Jurkat, Clone E6-1 (cell line): ENCODE results near the gene DLX4.

ENCODE experiments used
- DNase-seq: peaks from one replicate; pipeline ENCODE4 v3.0.0-alpha.2; 2011; ENCODE audit warnings: low read depth, low spot score
- H3K4me3 ChIP-seq: 2 replicates; pipeline ENCODE4 v1.5.1; 2011; ENCODE audit warnings: mild to moderate bottlenecking, low read length, control low read depth, moderate library complexity

Gene DLX4

DNA sequence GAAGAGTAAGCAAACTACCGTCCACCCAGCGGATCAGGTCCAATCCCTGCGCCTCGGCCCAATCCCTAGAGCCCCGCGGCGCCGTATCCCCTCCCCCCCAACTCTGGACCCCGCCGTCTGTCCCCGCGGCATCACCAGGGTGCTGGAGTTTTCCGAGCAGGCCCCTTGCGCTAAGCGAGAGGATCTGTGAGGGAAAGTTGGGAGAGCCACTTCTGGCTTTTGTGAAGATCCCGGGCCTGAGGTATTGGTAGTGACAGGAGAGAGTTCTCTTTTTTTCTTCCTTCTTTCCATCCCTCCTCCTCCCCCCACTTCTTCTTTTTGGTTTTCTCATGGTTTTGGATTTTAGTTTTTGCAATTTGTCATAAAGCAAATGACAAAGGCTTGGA, 3.5 kb upstream of the DLX4 start:
- no peak overlapping the region for H3K4me3 ChIP-seq
- no peak for DNase-seq

- no peak overlapping the region for H3K4me3 ChIP-seq
- no peak for DNase-seq
Observed at GRCh38 chr17:49966767-49967166, 2.2 kb upstream of the DLX4 start.

DNA sequence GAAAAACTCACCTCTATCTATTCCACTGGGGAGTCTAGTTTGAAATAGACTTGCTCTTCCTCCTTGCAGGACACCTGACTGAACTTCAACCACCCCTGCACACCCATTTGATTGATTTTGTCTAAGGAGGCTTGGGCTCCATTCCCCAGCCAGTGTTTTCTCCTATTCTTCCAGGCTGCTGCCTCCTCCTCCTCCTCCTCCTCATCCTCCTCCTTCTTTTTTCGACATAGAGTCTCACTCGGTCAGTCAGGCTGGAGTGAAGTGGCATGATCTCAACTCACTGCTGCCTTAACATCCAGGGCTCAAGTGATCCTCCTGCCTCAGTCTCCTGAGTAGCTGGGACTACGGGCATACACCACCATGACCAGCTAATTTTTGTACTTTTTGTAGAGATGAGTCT, 1.8 kb upstream of the DLX4 start:
- H3K4me3 ChIP-seq: no peak overlapping the region

GRCh38 chr17:49967621-49968404, 1.2 kb upstream of the DLX4 start:
- no peak for DNase-seq

More for the DNA sequence above, 1.8 kb upstream of the DLX4 start:
- DNase-seq: no peak

DNA sequence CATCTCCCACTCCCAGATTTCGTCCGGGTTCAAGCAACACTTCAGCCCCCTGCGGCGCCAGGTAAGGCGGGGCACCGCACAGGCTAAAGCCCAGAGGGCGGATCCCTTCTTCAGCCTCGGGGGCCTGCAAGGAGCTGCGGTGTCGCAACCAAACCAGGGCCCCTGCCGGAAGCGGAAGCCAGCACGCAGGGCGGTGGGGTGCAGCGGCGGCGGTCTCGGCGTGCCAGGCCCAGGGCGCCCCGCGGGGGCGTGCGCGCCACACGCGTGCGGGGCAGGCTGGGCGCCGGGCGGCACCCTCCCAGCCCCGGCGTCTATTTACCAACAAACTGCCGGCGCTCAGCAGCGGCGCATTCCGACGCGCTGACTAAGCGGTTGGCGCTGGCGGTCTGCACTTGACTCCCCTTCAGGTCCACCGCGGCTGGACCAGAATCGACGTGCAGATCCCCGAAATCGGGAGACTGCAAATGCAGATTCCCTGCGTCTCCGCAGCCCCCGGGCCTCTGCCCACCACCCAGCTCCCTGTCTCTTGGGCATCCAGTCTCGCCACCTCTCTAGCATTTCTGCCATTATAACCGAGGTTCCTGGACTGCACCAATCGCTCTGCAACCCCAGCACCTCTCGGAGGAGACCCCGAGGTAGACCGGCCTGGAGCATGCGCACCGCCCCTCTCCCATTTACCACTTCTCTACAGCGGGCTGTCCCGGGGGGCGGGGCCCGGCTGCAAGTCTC, 421 bp upstream of the DLX4 start:
- DNase-seq: peak; percentile 72
- peak overlapping the region; percentile 82 for H3K4me3 ChIP-seq

More at GRCh38 chr17:49967621-49968404, 1.2 kb upstream of the DLX4 start:
- peak overlapping the region; percentile 82 for H3K4me3 ChIP-seq

DNA sequence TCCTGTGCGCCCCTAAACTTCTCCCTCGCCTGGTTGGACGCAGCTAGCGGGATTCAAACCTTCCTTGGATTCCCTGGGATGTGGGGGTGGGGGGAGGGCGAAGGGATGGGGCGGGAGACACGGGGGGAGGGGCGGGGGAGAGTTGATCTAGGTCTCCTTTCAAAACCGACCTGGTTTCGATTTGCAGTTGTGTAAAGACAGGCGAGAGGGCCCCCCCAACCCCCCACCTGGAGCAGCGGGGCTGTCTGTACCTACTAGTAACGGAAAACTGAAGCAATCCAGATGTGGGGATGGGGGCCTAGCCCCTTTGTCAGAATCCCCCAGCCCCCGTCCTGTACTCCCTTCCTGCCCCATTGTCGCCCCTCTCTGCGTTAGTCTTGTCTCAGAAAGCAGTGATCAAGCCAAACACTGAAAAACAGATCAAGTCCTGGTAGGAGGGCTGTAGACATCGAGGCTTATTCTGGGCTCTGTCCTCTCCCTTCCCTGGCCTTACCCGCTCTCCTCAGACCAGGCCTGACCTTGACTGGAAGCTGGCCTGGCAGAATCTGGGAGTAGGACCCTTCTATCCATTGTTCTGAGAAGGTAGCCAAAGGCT, 902 bp downstream of the DLX4 start:
- no peak for DNase-seq
- H3K4me3 ChIP-seq: peak overlapping the region; percentile 82

- no peak overlapping the region for H3K4me3 ChIP-seq
- DNase-seq: no peak
Observed at GRCh38 chr17:49970498-49970897, 1.5 kb downstream of the DLX4 start.

- no peak overlapping the region for H3K4me3 ChIP-seq
- DNase-seq: no peak
Observed at GRCh38 chr17:49971199-49971847, 2.3 kb downstream of the DLX4 start.

GRCh38 chr17:49971848-49972485, 3.0 kb downstream of the DLX4 start:
- no peak overlapping the region for H3K4me3 ChIP-seq
- no peak for DNase-seq

DNA sequence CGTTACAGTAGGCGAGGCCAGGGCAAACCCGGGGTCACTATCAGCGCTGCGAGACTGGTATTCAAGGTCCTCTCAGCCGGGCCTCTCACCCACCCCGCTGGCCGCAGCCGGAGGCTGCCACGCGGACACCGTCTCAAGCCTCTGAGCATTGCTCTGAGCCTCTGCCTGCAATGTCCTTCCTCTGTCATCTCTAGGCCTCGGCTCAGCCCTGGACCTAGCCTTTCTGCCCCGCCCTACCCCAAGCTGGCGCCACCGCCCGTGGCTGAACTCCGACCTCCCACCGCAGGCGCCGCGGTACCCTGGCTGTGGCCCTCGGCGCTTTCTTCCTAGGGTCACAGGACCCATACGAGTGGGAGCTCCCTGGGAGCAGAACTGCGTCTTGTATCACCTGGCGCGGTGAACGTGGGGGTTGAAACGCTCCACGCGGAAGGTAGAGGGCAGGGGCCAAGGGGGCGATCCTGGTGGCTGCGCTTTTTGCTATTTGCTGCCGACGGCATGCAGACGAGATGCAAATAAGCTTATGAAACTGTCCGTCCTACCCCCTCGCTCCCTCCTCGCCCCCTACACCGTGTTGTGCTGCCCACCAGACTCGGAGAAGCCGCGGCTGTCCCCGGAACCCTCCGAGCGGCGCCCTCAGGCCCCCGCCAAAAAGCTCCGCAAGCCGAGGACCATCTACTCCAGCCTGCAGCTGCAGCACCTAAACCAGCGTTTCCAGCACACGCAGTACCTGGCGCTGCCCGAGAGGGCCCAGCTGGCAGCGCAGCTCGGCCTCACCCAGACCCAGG, 3.7 kb downstream of the DLX4 start:
- no peak overlapping the region for H3K4me3 ChIP-seq
- DNase-seq: no peak

GRCh38 chr17:49973271-49973615, 4.3 kb downstream of the DLX4 start:
- DNase-seq: no peak

DNA sequence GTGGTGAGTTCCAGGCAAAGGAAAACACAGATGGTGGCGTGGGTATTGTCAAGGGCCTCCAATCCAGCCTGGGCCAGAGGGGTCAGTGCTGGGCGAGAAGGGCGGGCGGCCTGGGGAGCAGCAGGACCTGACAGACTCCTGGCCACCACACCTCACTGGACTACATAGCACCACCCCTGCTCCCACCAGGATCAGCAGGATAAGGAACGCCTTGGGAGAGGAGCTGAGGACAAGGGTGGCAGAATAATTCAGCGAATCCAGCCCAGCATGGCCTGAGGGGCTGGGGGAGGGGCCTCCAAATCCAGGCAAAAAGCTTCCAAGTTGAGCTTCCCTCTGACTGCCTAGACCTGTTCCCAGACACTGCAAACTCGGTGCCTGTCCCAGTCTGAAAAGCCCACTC, 6.5 kb downstream of the DLX4 start:
- H3K4me3 ChIP-seq: no peak overlapping the region
- no peak for DNase-seq

More at GRCh38 chr17:49973271-49973615, 4.3 kb downstream of the DLX4 start:
- no peak overlapping the region for H3K4me3 ChIP-seq

- no peak for DNase-seq
- no peak overlapping the region for H3K4me3 ChIP-seq
Observed at GRCh38 chr17:49976163-49976827, 7.3 kb downstream of the DLX4 start.

- no peak for DNase-seq
Observed at GRCh38 chr17:49976828-49977202, 7.8 kb downstream of the DLX4 start.

DNA sequence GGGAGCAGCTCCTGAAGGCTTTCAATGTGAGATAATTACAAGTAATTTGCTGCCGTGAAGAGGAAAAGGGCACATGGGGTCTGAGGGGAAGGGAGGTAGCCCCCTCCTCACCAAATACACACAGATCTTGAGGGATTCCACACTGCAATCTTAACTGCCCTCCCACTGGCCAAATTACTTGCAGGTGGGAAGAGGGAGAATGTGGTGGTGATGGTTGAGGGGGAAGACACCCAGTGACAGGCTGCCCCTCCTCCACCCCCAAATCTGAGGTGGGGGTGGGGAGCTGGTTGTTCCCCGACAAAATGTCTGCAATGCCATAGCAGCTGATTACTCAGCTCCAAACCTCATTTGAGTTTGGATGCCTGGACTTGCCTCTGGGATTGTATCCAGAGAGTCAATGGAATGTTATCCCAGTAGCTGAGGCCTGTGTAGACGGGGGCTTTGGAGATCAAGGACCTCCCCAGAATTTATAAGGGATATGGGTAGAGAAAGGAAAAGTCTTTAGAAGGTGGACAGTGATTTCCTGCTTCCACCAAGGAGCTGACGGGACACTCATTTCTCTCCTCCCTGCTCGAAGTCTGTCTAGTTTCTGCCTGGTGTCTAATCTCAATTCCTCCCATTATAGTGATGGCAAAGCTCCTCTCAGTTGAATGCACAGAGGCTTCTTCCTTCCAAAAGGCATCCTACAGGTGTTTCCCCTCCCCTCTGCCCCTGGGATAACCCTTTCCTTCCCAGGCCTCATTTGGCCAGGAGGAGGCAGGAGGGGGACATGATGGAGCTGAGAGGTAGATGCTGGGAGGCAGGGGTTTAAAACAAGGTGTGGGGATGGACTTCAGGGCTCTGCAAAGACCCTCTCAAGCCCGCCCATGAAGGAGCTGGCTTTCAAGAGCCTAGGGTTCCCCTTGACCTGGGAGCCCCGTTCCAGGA, 8.7 kb downstream of the DLX4 start:
- no peak overlapping the region for H3K4me3 ChIP-seq
- DNase-seq: no peak

More at GRCh38 chr17:49976828-49977202, 7.8 kb downstream of the DLX4 start:
- no peak overlapping the region for H3K4me3 ChIP-seq

DNA sequence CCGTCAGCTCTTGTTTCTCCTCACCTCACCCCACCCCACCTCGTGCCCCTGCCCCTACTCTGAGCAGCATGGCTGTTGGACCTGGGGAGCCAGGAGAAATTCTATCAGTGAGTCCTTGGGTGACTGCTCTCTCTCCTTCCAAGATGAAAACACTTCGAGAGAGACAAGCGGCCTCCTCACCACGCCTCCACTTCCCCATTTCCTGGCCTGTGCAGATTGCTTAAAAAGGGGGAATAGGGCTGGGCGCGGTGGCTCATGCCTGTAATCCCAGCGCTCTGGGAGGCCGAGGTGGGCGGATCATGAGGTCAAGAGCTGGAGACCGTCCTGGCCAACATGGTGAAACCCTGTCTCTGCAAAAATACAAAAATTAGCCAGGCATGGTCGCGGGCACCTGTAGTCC, 9.5 kb downstream of the DLX4 start:
- DNase-seq: no peak
- no peak overlapping the region for H3K4me3 ChIP-seq
